GM12878 (cell line): ENCODE data around the gene MYH9. TPM values are rescaled to one million over a fixed set of nuclear protein-coding genes. Genes with fewer than 3 reads are reported as not detected.

Source experiments
- ATAC-seq: fragments of 200-7000 bp; cut with Tn5 transposase; 3 replicates; pipeline ENCODE4 v1.9.1; 2020; ENCODE audit warnings: mild to moderate bottlenecking, moderate library complexity
- BruUV-seq: library from RNA; stranded (reverse); fragments of 400-500 nt; replicated peaks from 2 replicates; lab custom pipeline; 2021; lab: Mats Ljungman, UMichigan
- CTCF ChIA-PET: fragments of 300-600 bp; sonication (Branson Sonifier 250); formaldehyde crosslinking; extraction: SDS; loops from one replicate; lab custom pipeline; 2021; ENCODE audit warnings: inconsistent platforms; lab: Yijun Ruan, JAX
- POLR2A ChIA-PET: fragments of 350-600 bp; formaldehyde crosslinking; extraction: SDS; loops from one replicate; lab custom pipeline; 2021; ENCODE audit warnings: inconsistent platforms; lab: Charles Lee
- RAD21 ChIA-PET: fragments of 300-600 bp; sonication (Branson Sonifier 250); formaldehyde crosslinking; loops from one replicate; lab custom pipeline; 2023; ENCODE audit warnings: antibody characterized with exemption; ENCODE audit not compliant: unreplicated experiment; lab: Charles Lee
- SMC1A ChIA-PET: fragments of 300-600 bp; sonication (Branson Sonifier 250); formaldehyde crosslinking; loops from one replicate; lab custom pipeline; 2023; ENCODE audit not compliant: unreplicated experiment, uncharacterized antibody; lab: Charles Lee
- DNase-seq: peaks from one replicate; pipeline ENCODE4 v3.0.0-alpha.2; 2011; ENCODE audit warnings: low read depth, low spot score
- FAIRE-seq: peaks from 3 replicates; lab custom pipeline; 2011; peaks lifted over from hg19 to GRCh38; lab: Jason Lieb, UNC
- H2AFZ ChIP-seq: 2 replicates; pipeline ENCODE4 v1.6.0; 2011; ENCODE audit warnings: low read depth, low read length, control low read depth; ENCODE audit not compliant: control insufficient read depth
- H3K27ac ChIP-seq: 2 replicates; pipeline ENCODE4 v1.5.1; 2011; ENCODE audit warnings: control low read depth; ENCODE audit not compliant: control insufficient read depth, insufficient read depth
- H3K27me3 ChIP-seq, 2 experiments: replicated peaks in 1 of 2; 2 replicates each; pipeline versions ENCODE4 v1.6.0 to v1.6.1; 2011; ENCODE audit warnings: low read length in 1 of 2; ENCODE audit not compliant: control insufficient read depth in 2 of 2, insufficient read depth in 2 of 2
- H3K36me3 ChIP-seq, 2 experiments: 2 replicates each; pipeline ENCODE4 v1.5.1; 2011; ENCODE audit warnings: low read length in 1 of 2; ENCODE audit not compliant: control insufficient read depth in 2 of 2, insufficient read depth in 2 of 2
- H3K4me1 ChIP-seq: 2 replicates; pipeline ENCODE4 v1.6.1; 2011; ENCODE audit warnings: mild to moderate bottlenecking, low read length, moderate library complexity, mixed read lengths; ENCODE audit not compliant: control insufficient read depth, insufficient read depth
- H3K4me2 ChIP-seq: 2 replicates; pipeline ENCODE4 v1.6.0; 2011; ENCODE audit warnings: control low read depth; ENCODE audit not compliant: control insufficient read depth, insufficient read depth
- H3K4me3 ChIP-seq: fragments of 200-600 bp; sonication (generic); 2 replicates; pipeline ENCODE4 v1.5.1; 2016
- H3K79me2 ChIP-seq: 2 replicates; pipeline ENCODE4 v1.6.0; 2011; ENCODE audit warnings: low read length; ENCODE audit not compliant: control insufficient read depth, insufficient read depth
- H3K9ac ChIP-seq: 2 replicates; pipeline ENCODE4 v1.8.0; 2011; ENCODE audit warnings: low read length, control low read depth, mixed read lengths; ENCODE audit not compliant: control insufficient read depth, insufficient read depth
- H3K9me3 ChIP-seq: replicated peaks from 3 replicates; pipeline ENCODE4 v1.5.1; 2011; ENCODE audit warnings: mild to moderate bottlenecking, low read length; ENCODE audit not compliant: control insufficient read depth, insufficient read depth
- H4K20me1 ChIP-seq: 2 replicates; pipeline ENCODE4 v1.6.0; 2011; ENCODE audit not compliant: control insufficient read depth, insufficient read depth
- CBFB ChIP-seq: IDR thresholded peaks from 2 replicates; pipeline ENCODE4 v1.6.1; 2016; ENCODE audit warnings: antibody characterized with exemption, low read depth
- CHD2 ChIP-seq: IDR thresholded peaks from 2 replicates; pipeline ENCODE4 v1.6.1; 2011; ENCODE audit warnings: low read depth, low read length, improper control_type of control experiment, borderline replicate concordance
- EGR1 ChIP-seq, 2 experiments: IDR thresholded peaks; 1 replicate in 1 of 2; 2 replicates in 1 of 2; pipeline ENCODE4 v1.6.1; 2011 to 2012; ENCODE audit warnings: low read depth in 2 of 2, low read length in 2 of 2, borderline replicate concordance in 1 of 2, mild to moderate bottlenecking in 1 of 2, moderate library complexity in 1 of 2
- FOS ChIP-seq: IDR thresholded peaks from 3 replicates; pipeline ENCODE4 v1.6.1; 2011; ENCODE audit warnings: borderline replicate concordance; ENCODE audit not compliant: insufficient read length; ENCODE audit errors: extremely low read depth
- KAT2A ChIP-seq: conservative IDR thresholded peaks from 2 replicates; pipeline ENCODE4 v1.6.1; 2011; ENCODE audit warnings: low read depth, low read length; ENCODE audit not compliant: control insufficient read depth
- KLF5 ChIP-seq: fragments of 450-650 bp; IDR thresholded peaks from 2 replicates; pipeline ENCODE4 v1.6.1; 2014; ENCODE audit warnings: mild to moderate bottlenecking; ENCODE audit not compliant: partially characterized antibody
- MAX ChIP-seq: IDR thresholded peaks from 2 replicates; pipeline ENCODE4 v1.6.1; 2012; ENCODE audit warnings: low read depth, low read length, improper control_type of control experiment
- MEF2B ChIP-seq: fragments of 450-650 bp; IDR thresholded peaks from 2 replicates; pipeline ENCODE4 v1.6.1; 2018; ENCODE audit warnings: mild to moderate bottlenecking, moderate library complexity; ENCODE audit not compliant: partially characterized antibody, poor library complexity, severe bottlenecking
- MXI1 ChIP-seq: fragments of 150-350 bp; IDR thresholded peaks from 2 replicates; pipeline ENCODE4 v1.6.1; 2011; ENCODE audit warnings: low read depth, mild to moderate bottlenecking, inconsistent platforms, low read length, improper control_type of control experiment
- NFYA ChIP-seq: IDR thresholded peaks from 2 replicates; pipeline ENCODE4 v1.6.1; 2011; ENCODE audit warnings: low read depth, mild to moderate bottlenecking, low read length, improper control_type of control experiment, borderline replicate concordance
- NR2F1 ChIP-seq: fragments of 450-650 bp; conservative IDR thresholded peaks from 2 replicates; pipeline ENCODE4 v1.6.1; 2017; ENCODE audit warnings: mild to moderate bottlenecking
- PKNOX1 ChIP-seq: fragments of 450-650 bp; IDR thresholded peaks from 2 replicates; pipeline ENCODE4 v1.6.1; 2016; ENCODE audit warnings: mild to moderate bottlenecking
- PRDM15 ChIP-seq: fragments of 450-650 bp; formaldehyde crosslinking; IDR thresholded peaks from 2 replicates; pipeline ENCODE4 v1.4.0; 2020; ENCODE audit warnings: mild to moderate bottlenecking, moderate library complexity
- RCOR1 ChIP-seq: conservative IDR thresholded peaks from 2 replicates; pipeline ENCODE4 v1.6.1; 2012; ENCODE audit warnings: low read depth, low read length, improper control_type of control experiment
- RFX5 ChIP-seq: IDR thresholded peaks from 2 replicates; pipeline ENCODE4 v1.6.1; 2011; ENCODE audit warnings: low read depth, low read length, improper control_type of control experiment
- TARDBP ChIP-seq: IDR thresholded peaks from 2 replicates; pipeline ENCODE4 v1.6.1; 2016; ENCODE audit warnings: borderline replicate concordance
- YY1 ChIP-seq: IDR thresholded peaks from 2 replicates; pipeline ENCODE4 v1.6.1; 2011; ENCODE audit warnings: low read depth, mild to moderate bottlenecking, low read length
- ZNF217 ChIP-seq: fragments of 450-650 bp; IDR thresholded peaks from 2 replicates; pipeline ENCODE4 v1.6.1; 2017; ENCODE audit warnings: antibody characterized with exemption, mild to moderate bottlenecking
- WGBS: methylation state at CpG from one replicate; pipeline ENCODE4 v1.1.6; 2016; ENCODE audit warnings: low lambda C conversion rate; ENCODE audit not compliant: insufficient replicate concordance, insufficient coverage; ENCODE audit errors: missing lambda C conversion rate; 5-methylcytosine and 5-hydroxymethylcytosine counted together
- in situ Hi-C: fragments of 300-500 bp; cut with MboI; formaldehyde crosslinking; loops from 9 replicates; pipeline ENCODE4 v1.14.3; 2018; ENCODE audit warnings: mixed read lengths
- intact Hi-C: fragments of 100-400 bp; cut with micrococcal nuclease; formaldehyde crosslinking; loops from one replicate; pipeline ENCODE4 v1.14.2; 2022; ENCODE audit not compliant: unreplicated experiment
- polyA plus RNA-seq, 11 experiments: library from polyadenylated mRNA; depleted of rRNA in 4 of 11; unstranded in 6 of 11; stranded (reverse) in 5 of 11; fragments of >200 nt; fragmentation: Nextera tagmentation in 4 of 11; fragmentation: Illumina TruSeq in 1 of 11; extraction: Ambion mirVana in 4 of 11; extraction: Trizol in 1 of 11; gene quantifications; 1 replicate in 1 of 11; 2 replicates in 10 of 11; pipeline versions ENCODE4 v1.2.1 to v1.2.3, GENCODE V29; 2011 to 2016; ENCODE audit warnings: inconsistent platforms in 2 of 11, missing spikeins in 2 of 11, low read depth in 1 of 11
- total RNA-seq, 4 experiments: library from RNA; depleted of rRNA in 3 of 4; stranded (reverse); fragments of >200 nt in 3 of 4; fragmentation: Illumina TruSeq in 1 of 4; extraction: Trizol in 1 of 4; gene quantifications; 2 replicates each; pipeline versions ENCODE4 v1.2.1 to v1.2.3, GENCODE V29; 2013 to 2021

MYH9 gene
- total and polyA plus RNA-seq, 10 of the 15 experiments (the other 5 are each of a cell fraction or from before 2014, with no cell fraction given) = 5.1 to 525 (median 145) TPM

DNA sequence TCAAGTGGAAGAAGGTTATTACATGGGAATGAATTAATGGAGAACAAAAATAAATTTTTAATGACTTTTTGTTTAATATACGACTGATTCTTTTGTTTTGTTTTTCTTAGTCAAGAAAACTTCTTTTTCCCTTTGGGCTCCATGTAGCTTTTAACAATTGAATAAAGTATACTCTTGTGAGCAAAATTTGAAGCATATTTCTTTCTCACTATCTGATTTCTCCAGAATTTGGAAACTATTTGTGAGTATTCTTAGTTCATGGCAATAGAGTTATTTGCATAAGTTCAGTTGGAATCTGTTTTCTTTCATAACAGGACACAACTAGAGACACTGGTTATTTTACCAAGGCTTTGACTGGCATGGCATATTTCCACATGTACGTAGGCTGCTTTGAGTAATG, 138.6 kb downstream of the MYH9 start:
- Histone ChIP-seq H3K9ac (no peak overlapping the region), H4K20me1 (no peaks in the 10 kb centered on the region), H3K36me3 (no peaks in the 10 kb centered on the region), H3K27ac (peak overlapping the region; percentile 69; the same call in 1 of the 2 replicates), H2AFZ (no peak overlapping the region), H3K4me2 (no peak overlapping the region), H3K4me1 (peaks cover 30% of the 10 kb centered on the region), H3K27me3 (no peaks in the 10 kb centered on the region), H3K9me3 (no peaks in the 10 kb centered on the region), H3K79me2 (peaks cover 17% of the 10 kb centered on the region)
- 98% methylated on average over 2 of the region's 2 CpGs for WGBS
- in situ Hi-C loops (no loop called here), intact Hi-C loops (no loop called here)
- ATAC-seq (no peak), FAIRE-seq (no peak), DNase-seq (no peak)
- CTCF ChIA-PET = interaction anchor here (0.5 to 13.2 kb wide), 6 partner anchors 10 to 236 kb away, joined by 3 to 153 read pairs (median 6); partner anchors contain the start of gene APOL2
- no TSS peak for BruUV-seq
- POLR2A ChIA-PET = interaction anchor here (0.9 to 6.5 kb wide), 3 partner anchors 10 to 89 kb away, joined by 3 to 99 read pairs (median 5); partner anchors contain the start of genes APOL2 and APOL3
- RAD21 ChIA-PET = interaction anchor here (1.0 to 12.0 kb wide), 4 partner anchors 10 to 89 kb away, joined by 3 to 100 read pairs (median 4); partner anchors contain the start of gene APOL2
- TF ChIP-seq CBFB (no peak), NR2F1 (no peak), TARDBP (no peak), PRDM15 (CRISPR knock-in tag) (no peak), MEF2B (no peak), KAT2A (no peak), MAX (no peak), MXI1 (no peak), RCOR1 (no peak), NFYA (no peak), PKNOX1 (no peak), YY1 (no peak), ZNF217 (no peak), RFX5 (no peak), EGR1 (IDR thresholded peaks at IDR 0.05; ENCODE audit: borderline replicate concordance in 1 of 2, low read depth in 2 of 2, low read length in 2 of 2) (no peak), FOS (no peak), CHD2 (no peak), KLF5 (no peak)
- TF ChIP-seq, all 136 proteins: peak for 0
- SMC1A ChIA-PET = interaction anchor here (1.0 to 9.8 kb wide), 5 partner anchors 10 to 87 kb away, joined by 3 to 165 read pairs (median 5); partner anchors contain the start of gene APOL2
- H3K4me3 ChIP-seq = no peak overlapping the region
